Astrocyte of the cerebellum (primary cell): ENCODE measurements around the gene SETBP1.

Experiments
- DNase-seq: peaks from one replicate; pipeline ENCODE4 v3.0.0-alpha.2; 2011; ENCODE audit warnings: low read depth
- H3K4me3 ChIP-seq: 2 replicates; pipeline ENCODE4 v1.5.1; 2011; ENCODE audit warnings: mild to moderate bottlenecking, low read depth, low read length, moderate library complexity
- in situ Hi-C: cut with HindIII; loops from 2 replicates; pipeline ENCODE4 v1.10.0; 2017; ENCODE audit warnings: low sequenced_read_pairs
- TF ChIP-seq, protein P1 (sequence below): IDR thresholded peaks from 2 replicates; pipeline ENCODE4 v1.5.1; 2012; ENCODE audit warnings: low read length, low read depth, moderate library complexity, mild to moderate bottlenecking; ENCODE audit errors: missing control alignments

Gene SETBP1

DNA sequence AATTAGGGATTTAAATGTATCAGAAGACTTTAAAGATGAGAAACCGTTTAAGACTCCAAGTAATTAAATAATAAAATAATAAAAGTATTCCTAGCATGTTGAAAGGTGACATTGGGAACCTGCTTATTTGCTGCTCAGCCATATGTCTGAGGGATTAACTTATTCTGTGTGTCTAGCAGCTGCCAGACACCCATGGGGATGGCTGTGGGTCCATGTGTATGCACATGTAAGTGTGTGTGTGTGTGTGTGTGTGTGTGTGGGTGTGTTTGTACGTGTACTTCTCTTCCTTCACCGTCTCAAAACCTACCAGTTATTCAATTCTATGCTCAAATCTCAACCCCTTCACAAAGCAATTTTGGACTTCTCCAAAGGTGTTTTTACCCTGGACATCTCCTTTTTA, 124.5 kb downstream of the SETBP1 start:
- in situ Hi-C loops = no loop called here
- no peak for DNase-seq
- TF ChIP-seq, protein P1, sequence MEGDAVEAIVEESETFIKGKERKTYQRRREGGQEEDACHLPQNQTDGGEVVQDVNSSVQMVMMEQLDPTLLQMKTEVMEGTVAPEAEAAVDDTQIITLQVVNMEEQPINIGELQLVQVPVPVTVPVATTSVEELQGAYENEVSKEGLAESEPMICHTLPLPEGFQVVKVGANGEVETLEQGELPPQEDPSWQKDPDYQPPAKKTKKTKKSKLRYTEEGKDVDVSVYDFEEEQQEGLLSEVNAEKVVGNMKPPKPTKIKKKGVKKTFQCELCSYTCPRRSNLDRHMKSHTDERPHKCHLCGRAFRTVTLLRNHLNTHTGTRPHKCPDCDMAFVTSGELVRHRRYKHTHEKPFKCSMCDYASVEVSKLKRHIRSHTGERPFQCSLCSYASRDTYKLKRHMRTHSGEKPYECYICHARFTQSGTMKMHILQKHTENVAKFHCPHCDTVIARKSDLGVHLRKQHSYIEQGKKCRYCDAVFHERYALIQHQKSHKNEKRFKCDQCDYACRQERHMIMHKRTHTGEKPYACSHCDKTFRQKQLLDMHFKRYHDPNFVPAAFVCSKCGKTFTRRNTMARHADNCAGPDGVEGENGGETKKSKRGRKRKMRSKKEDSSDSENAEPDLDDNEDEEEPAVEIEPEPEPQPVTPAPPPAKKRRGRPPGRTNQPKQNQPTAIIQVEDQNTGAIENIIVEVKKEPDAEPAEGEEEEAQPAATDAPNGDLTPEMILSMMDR = no peak

DNA sequence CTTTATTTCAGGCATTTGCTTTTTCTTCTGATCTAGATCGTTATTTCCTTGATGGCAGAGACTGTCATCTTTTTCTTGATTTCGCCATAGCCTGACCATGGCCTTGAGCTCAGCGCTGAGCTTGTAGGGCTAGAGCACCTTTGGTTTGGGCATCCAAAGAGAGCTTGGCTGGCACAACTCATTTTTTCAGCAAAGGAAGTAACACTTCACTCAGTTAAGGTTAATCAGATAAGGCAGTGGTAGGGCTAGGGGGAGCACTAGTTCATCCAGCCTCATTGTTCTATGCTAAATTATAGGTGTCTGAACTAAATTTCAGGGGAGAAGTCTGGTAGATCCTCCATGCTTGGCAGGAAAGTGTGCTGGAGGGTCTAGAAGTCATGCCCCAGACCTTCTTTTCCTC, 125.0 kb downstream of the SETBP1 start:
- DNase-seq = no peak
- H3K4me3 ChIP-seq = no peak overlapping the region
- TF ChIP-seq, protein P1 = no peak
- in situ Hi-C loops = no loop called here

More for the DNA sequence above, 124.5 kb downstream of the SETBP1 start:
- no peak overlapping the region for H3K4me3 ChIP-seq

DNA sequence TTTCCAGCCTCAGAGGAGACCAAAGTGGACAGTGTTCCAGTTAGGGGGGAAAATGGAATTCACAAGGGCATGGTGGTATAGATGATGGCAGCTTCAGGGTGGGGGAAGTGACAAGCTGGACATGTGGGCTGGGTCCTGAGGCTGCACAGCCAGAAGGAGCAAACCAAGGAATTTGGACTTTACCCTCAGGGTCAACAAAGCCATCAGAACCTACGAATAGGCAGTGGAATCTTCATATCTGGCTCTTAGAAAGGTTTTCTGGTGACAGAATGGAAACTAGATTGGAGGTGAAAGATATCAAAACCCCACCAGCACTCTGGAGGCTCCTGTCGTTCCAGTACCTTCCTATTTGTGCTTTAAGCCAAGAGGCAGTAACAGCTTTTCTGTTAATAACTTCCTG, 127.1 kb downstream of the SETBP1 start:
- in situ Hi-C loops = no loop called here
- DNase-seq = no peak
- H3K4me3 ChIP-seq = no peak overlapping the region
- TF ChIP-seq, protein P1 = no peak

DNA sequence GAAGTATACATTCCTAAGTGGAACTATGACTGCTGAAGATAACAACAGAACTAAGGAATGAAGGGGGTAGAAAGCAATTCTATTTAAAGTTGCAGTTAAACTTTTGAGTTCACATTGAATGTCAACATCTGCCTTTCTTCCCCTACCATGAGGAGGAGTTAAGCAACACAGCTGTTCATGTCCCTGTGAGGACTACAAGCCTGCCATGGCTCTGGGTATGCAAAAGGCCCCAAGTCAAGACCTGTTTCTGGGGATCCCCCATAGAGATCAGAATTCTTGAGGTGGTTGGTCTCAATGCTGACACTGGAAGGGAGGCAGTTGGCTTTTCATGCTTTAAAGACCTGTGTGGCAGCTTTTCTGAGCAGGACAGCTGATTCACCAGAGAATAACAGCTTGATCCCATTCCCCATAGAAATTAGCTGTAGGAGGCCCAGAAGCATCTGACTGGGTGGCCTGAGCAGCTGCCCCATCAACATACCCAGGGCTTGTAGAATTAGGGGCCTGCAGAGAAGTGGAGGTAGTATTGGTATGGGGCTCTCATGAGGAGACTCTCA, 131.0 kb downstream of the SETBP1 start:
- TF ChIP-seq, protein P1 = no peak
- in situ Hi-C loops = no loop called here
- no peak for DNase-seq
- H3K4me3 ChIP-seq = no peak overlapping the region

DNA sequence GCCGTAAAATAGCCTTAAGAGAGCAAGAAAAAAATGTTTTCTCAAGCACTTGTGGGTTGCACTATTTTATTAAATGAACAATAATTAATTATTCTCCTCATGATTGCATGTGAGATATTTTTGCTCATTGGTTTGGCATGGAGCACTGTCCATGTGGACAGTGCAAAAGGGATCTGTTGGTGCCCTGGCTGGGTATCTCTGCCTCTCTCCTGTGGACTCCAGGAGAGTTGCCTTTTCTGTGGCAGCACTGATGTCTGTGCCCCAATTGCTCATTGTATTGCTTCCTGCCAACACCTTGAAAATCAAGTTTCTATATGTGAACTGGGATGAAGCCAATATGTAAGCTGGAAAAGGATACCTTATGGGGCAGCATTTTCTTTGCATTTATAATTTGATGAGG, 131.7 kb downstream of the SETBP1 start:
- TF ChIP-seq, protein P1 = no peak
- DNase-seq = no peak
- H3K4me3 ChIP-seq = no peak overlapping the region
- in situ Hi-C loops = no loop called here

DNA sequence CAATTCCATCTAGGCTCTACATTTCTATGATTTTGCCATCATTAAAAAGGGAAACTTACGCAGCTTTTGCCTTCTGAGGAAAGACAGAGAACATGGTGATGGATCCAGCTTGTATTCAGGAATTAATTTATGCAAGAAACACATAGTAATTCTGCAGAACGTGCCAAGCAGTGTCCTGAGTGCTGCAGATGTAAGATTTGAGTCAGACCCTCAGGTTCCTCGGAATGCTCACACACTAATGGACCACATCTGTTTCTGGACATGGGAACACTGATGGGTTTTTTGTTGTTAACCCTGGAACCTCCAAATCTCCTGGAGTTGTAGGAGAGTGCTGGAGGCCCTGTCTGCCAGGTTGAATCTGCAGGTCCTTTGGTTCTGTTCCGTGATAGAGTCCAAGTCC, 132.9 kb downstream of the SETBP1 start:
- no peak overlapping the region for H3K4me3 ChIP-seq
- in situ Hi-C loops = no loop called here
- TF ChIP-seq, protein P1 = no peak
- no peak for DNase-seq
